ENCODE results near the gene GOLGA8A.
"Not testable (repeated sequence)": the region's sequence is repeated elsewhere in the genome, so short reads cannot be mapped to it uniquely, and the experiment has no call there.

Gene GOLGA8A

DNA sequence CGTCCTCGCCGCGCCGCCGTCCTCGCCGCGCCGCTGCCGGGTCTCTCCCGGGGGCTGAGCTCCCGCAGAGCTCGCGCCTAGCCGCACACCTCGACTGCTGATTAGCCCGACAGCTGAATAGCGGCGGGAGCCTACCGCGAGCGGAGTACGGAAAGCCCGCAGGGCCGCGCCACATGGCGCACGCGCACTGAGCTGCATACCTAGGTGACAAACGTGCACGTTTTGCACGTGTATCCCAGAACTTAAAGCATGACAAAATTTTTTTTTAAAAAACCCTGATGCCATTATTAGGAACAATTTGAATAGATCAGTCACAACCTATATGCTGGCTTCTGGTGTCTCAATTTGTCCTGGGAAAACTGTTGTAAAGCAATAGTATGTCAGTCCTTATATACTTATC is at the start of gene GOLGA8A:
Gene GOLGA8A, minus strand, starts transcription at position 122 of the 400 bp plus-strand sequence. CDS start 48,117 bp downstream, outside the sequence.
- DNase-seq = peak; percentile 87 to 88

GRCh38 chr15:34483644-34484043 is 46.0 kb upstream of the GOLGA8A start:
- no peak for DNase-seq

DNA sequence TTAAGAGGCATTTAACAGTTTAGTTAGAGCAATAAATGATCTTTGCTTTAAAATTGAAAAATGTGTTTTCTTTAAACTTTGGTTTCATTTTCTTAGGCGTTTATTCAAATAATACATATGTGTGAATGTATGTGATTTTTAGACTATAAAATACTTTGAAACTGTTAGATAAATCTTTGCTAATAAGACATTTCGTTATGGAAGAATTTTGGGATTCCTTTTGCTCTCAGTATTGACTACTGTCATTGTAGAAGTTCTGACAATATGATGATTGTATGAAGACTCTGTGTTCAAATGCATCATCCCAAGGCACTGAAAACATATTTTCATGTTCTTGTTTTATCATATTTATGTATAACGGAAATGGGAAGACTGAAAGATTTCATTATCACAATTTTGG is 43.8 kb upstream of the GOLGA8A start:
- no peak for DNase-seq

DNA sequence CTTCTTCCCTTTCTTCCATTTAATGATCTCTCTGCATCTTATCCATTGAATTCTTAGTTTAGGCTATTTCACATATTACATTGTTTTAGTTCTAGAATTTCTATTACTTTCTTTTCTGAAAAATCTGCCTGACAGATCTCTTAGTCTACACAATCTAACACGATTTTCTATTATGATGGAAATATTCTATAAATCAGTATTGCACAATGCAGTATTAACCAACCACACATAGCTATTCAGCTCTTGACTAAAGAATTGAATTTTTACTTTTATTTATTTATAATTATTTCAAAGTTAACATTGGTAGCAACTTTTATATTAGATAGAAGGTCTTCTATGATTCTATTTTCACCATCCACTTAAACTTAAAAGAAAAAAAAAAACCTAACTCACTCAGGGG is 36.2 kb upstream of the GOLGA8A start:
- DNase-seq = no peak

DNA sequence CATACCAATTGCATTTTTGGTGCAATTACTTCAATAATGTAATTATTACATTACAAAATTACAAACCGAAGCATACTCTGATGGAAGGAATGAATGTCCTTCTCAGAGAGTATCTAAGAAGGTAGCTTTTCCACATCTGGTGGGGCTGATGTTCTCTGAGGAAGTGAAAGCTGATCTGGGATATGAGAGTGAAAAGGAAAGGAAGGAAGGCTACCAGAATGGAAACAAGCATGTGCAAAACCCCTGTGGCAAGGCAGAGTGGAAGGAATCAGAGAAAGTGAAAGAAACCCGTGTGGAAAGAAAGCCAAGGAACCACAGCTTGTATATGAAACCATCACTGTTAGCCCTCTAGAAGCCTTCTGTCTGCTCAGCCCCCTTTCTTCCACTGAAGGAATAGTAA is 35.3 kb upstream of the GOLGA8A start:
- DNase-seq = no peak

DNA sequence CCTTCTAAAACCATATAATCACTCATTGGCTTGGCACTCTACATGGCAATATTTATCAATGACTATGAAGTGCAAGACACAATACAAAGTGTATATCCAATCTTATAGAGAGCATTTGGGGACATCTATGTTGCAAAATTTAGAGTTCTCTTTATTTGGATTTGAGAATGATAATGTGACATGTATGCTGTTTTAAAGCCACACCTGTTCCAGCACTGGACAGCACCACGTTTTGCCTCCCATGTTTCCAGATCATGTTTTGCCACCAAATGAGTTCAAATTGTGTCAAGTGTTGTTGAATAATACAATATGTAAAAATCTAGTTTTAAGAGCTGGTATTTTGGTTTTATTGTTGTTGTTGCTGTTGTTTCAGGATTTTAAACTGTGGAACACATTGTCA is 33.3 kb upstream of the GOLGA8A start:
- DNase-seq = no peak

GRCh38 chr15:34470091-34470490 is 32.5 kb upstream of the GOLGA8A start:
- no peak for DNase-seq

DNA sequence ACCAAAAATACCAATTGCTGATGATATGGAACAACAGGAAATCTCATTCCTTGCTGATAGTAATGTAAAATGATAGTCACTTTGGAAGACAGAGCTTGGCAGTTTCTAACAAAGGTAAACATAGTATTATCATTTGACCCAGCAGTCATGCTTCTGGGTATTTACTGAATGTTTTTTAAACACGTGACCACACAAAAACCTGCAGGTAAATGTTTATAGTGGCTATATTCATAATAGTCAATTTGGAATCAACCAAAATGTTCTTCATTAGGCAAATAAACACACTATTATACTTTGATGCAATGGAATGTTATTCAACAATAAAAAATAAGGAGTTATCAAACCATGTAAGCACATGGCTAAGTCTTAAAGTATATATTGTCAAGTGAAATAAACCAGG is 24.1 kb upstream of the GOLGA8A start:
- no peak for DNase-seq

DNA sequence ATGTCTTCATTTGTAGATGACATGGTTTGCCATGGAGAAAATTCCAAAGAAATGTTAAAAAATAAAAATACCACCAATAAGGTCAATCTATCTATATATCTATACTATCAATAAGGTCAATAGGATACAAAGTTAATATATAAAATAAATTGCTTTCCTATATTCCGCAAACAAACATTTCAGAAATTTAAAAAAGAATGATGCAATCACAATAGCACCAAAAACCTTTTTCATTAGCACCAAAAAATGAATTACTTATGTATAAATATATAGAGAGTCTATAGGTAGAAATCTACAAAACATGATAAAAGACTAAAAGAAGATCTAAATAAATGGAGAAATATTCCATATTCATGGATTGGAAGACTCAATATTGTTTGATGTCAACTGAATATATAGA is 22.8 kb upstream of the GOLGA8A start:
- no peak for DNase-seq

DNA sequence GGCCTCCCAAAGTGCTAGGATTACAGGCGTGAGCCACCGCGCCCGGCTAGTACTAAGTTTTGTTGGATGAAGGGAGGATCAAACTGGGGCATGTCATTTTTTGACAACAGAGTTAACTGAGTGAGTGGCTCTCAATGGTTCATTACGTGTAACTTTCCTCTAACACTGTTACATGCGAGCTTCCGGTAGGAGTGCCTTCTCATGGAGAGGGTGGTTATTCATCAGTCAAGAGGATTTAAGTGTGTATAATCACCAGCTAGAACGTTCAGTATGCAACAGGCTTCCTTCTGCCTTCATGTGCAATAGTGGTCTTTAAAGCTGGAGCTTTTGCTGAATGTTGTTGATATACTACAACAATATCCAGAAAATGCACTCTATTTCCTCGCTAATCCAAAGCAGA is 19.1 kb upstream of the GOLGA8A start:
- no peak for DNase-seq

- no peak for DNase-seq
These were observed 5.3 kb upstream of the GOLGA8A start for GRCh38 chr15:34442891-34443290.

- no peak for DNase-seq
These were observed 2.3 kb upstream of the GOLGA8A start for GRCh38 chr15:34439878-34440277.

DNA sequence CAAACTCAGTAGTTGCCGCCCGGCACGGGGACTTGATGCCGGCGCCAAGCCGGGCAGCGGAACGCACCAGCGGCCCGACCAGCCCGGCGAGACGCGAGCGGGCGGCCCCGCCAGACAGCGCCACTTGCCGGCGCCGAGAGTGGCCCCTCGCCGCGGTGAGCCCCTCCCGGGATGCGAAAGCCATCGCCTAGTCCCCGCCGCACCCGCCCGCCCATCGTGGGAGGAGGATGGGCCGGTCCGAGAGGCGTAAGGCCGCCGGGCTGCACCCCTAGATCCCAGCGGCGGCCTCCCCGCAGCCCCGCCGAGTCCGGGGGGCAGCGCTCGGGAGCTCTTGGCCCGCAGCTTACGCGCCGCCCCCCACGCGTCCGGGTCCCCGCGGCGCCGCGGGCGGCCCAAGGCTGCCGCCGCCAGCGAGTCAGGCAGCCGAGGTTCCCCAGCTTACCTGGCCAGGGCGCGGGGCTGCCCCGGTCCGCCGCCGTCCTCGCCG is 609 bp downstream of the GOLGA8A start:
- peak; percentile 28 to 52 for DNase-seq

DNA sequence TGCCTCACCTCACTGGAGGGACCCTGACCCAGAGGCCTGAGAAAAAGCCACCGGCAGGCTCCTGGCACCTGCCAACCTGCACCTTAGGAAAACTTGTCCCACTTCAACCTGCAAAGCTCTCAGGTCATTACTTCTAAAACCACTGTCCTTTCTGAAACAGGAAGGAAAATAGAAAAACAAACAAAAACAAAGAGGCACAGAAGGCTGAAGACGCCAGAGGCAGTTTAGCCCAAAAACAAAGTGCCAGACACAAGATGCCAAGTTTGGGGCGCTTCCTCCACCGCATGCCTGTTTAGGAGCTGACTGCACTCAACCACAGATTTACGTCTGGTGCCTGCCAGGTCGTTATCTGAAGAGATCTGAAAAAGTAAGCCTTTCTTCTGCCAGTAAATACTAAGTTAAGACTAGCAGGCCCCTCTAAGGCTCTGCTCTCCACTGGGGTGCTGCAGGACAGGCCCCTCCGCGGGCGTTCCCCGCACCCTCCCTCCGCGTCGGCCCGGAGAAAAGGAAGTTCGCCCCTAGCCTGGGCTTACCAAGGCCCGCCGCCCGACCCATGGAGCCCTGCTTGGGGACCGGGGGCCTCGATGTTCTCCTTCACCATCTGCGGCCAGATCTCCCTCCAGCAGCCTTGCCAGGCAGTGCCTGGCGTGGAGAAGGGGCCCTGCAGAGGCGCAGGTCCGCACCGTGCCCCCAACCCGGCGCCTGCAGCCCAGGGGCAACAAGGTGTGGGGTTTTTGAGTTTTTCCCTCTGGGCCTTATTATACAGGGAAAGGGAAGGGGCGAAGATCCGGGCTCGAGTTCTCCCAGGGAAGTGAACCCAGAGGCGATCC is 1.3 kb downstream of the GOLGA8A start:
- peak; percentile 13 to 30 for DNase-seq

DNA sequence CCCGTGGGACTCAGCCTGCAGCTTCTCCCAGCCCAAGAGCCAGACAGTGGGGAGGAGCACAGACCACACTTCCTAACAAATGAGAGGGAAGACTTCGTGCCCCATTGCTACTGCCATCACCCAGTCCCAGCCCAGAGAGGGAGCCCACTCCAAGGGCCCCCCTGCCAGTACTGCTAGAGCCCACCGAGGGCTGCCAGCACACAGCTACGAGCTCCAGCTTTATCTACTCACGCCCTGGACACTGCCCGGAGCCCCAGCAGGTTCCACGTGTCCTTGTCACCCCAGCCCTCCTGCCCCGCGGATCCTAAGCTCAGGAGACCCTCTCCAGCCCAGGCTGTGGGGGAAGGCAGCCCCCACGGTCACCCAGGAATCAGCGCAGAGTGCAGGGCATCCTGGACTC is 1.9 kb downstream of the GOLGA8A start:
- DNase-seq = no peak

DNA sequence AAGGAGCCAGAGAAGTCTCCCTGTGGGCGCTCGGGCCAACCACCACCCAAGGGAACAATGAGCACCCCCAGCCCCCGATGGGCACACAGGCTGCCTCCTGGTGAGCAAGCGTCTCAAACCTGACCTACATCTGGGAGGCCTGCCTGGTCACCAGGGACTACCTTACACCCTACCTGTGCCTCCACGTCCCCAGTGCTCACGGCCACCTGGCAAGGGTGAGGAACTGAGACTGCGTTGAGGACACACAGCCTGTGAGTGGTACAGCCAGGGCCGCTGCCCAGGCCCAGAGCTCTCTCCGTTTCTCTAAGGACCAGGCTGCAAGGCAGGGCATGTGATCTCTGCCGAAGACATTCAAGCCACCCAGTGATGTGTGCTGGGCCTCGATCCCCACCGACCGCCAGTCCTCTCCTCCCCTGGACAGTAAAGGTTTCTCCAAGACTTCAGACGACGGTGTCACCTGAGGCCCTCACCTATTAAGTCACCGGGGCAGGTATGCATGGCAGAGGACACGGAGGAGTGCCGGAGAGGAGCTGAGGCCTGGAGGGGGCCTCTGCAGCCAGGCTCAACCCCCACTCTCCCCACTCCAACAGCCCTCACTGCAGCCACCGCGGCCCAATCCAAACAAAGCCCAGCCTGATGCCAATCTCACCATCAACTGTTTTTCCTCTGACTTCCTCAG is 2.8 kb downstream of the GOLGA8A start:
- no peak for DNase-seq

DNA sequence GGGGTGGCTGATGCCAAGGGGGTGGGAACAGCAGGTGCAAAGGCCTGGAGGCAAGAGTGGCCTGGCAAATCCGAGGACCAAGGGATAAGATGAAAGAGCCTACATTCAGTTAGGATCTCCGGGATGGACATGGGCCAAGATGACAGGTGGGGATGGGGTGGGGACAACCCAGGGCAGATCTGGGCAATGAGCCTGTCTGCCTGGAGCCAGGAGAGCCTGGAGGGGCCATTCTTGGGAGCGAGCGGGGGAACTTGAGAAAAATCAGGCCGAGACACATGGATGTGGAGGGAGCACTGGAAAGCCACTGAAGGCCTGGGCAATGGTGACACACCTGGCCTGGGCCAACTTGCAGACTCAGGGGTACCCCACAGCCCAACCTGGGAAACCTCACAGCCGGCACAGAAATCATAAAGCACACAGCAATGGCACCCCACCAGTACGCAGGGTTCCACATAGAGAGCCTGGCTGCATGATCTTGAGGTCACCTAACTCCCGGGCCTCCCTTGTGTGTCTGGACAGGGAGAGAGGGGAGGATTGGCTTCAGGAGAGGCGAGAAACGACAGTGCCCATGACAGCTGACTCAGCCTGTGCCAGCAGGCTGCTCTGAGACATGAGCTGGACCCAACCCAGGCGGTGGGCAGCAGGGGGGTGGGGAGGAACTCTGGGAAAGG is 3.5 kb downstream of the GOLGA8A start:
- not testable (repeated sequence) for DNase-seq

- not testable (repeated sequence) for DNase-seq
These were observed 7.0 kb downstream of the GOLGA8A start for GRCh38 chr15:34430642-34431041.

GRCh38 chr15:34423425-34424090 is 14.1 kb downstream of the GOLGA8A start:
- DNase-seq = not testable (repeated sequence)

GRCh38 chr15:34420953-34421352 is 16.7 kb downstream of the GOLGA8A start:
- DNase-seq = not testable (repeated sequence)

DNA sequence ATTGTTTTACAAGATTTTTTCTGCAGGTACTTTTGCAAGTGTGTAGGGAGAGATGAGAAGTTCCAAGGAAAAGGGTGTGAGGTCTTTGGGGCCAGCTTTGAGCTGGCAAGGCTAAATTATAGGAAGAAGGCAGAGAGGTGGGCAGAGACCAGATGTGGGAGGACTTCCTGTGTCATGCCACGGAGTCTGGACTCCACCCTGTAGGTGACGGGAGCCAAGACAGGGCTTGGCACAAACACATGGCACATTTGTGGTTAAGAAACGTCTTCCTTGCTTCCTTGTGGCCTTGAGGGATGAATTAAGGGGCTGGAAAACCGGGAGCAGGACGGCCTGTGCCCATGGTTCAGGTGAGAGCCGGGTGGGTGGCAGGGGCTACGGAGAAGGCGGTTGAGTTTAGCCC is 19.2 kb downstream of the GOLGA8A start:
- DNase-seq = not testable (repeated sequence)

GRCh38 chr15:34409511-34409910 is 28.1 kb downstream of the GOLGA8A start:
- DNase-seq = not testable (repeated sequence)

DNA sequence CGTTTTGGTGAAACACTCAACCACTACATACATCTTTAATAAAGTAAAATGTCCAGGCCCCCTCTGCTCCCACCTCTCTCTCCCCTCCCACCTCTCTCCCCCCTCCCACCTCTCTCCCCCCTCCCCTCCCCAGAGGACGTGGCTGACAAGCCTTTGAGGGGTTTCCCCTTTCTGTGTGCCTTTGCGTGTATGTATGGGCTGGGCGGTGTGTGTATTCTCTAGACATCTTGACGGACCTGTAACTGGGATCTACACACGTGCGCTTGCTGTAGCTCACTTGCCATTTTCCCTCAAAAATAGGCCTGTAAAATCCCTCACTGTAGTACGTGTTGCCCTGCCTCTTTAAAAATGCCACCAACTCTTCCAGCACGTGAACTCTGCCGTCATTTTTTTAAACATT is 28.6 kb downstream of the GOLGA8A start:
- DNase-seq = not testable (repeated sequence)

All from CD4-positive, alpha-beta T cell treated with Interleukin-4 for 1 hour (primary cell).